ENCODE measurements around the gene COG6.

- no peak for TF ChIP-seq EZH2 (IDR thresholded peaks at IDR 0.05; ENCODE audit: insufficient read depth, poor library complexity, severe bottlenecking)
- TF ChIP-seq EZH2phosphoT487 (IDR thresholded peaks at IDR 0.05; ENCODE audit: insufficient read depth, low read depth), result no peak
Measured at GRCh38 chr13:39770221-39771090, 115.0 kb downstream of the COG6 start.

All from GM23248 (cell line).